Mammary epithelial cell (primary cell): ENCODE data around the gene ZMYM4.

Experiments
- CTCF ChIP-seq, 2 donors: IDR thresholded peaks in 1 of 2; conservative IDR thresholded peaks in 1 of 2; 2 replicates each; pipeline ENCODE4 v1.5.1; 2011 to 2012; ENCODE audit warnings: inconsistent platforms in 2 of 2, low read length in 2 of 2, mild to moderate bottlenecking in 2 of 2, control low read depth in 1 of 2, low read depth in 1 of 2; ENCODE audit not compliant: insufficient read depth in 1 of 2; ENCODE audit errors: extremely low read depth in 1 of 2
- EZH2 ChIP-seq: IDR thresholded peaks from 2 replicates; pipeline ENCODE4 v1.6.1; 2012; ENCODE audit warnings: low read length, inconsistent platforms, borderline replicate concordance

- TF ChIP-seq CTCF (conservative IDR thresholded peaks at IDR 0.05 in 1 of 2, IDR thresholded peaks at IDR 0.05 in 1 of 2; ENCODE audit: extremely low read depth in 1 of 2, insufficient read depth in 1 of 2, low read depth in 1 of 2, low read length in 2 of 2) (no peak), EZH2 (no peak)
Measured at GRCh38 chr1:35305383-35305782, 36.9 kb downstream of the ZMYM4 start.
